ENCODE results near the gene EMX2. TPM values are rescaled to one million over a fixed set of nuclear protein-coding genes. Genes with fewer than 3 reads are reported as not detected.

The EMX2 gene
- total RNA-seq, 1 donor from 2014 or later, result not detected

- no peaks in the 10 kb centered on the region for H3K9me3 Mint-ChIP-seq (ENCODE audit: unreplicated experiment)
- peaks cover 23% of the 10 kb centered on the region for H3K27me3 Mint-ChIP-seq (ENCODE audit: unreplicated experiment)
- peak overlapping the region; percentile 66 for H3K4me3 Mint-ChIP-seq (ENCODE audit: unreplicated experiment)
- H3K4me1 Mint-ChIP-seq (ENCODE audit: unreplicated experiment), result peaks cover 30% of the 10 kb centered on the region
- no peak overlapping the region for H3K27ac Mint-ChIP-seq (ENCODE audit: unreplicated experiment)
- no peak for TF ChIP-seq CTCF (IDR thresholded peaks at IDR 0.05; ENCODE audit: unreplicated experiment)
- no peak for DNase-seq (ENCODE audit: low spot score)
- peaks cover 2% of the 10 kb centered on the region for H3K36me3 Mint-ChIP-seq (ENCODE audit: low read depth, unreplicated experiment)
Measured at GRCh38 chr10:117534321-117535297, 7.9 kb upstream of the EMX2 start.

- H3K9me3 Mint-ChIP-seq (ENCODE audit: unreplicated experiment), result no peaks in the 10 kb centered on the region
- TF ChIP-seq CTCF (IDR thresholded peaks at IDR 0.05; ENCODE audit: unreplicated experiment), result no peak
- peak; percentile 35 for DNase-seq (ENCODE audit: low spot score)
- no peak overlapping the region for H3K4me3 Mint-ChIP-seq (ENCODE audit: unreplicated experiment)
- no peak overlapping the region for H3K27ac Mint-ChIP-seq (ENCODE audit: unreplicated experiment)
- H3K4me1 Mint-ChIP-seq (ENCODE audit: unreplicated experiment), result peaks cover 25% of the 10 kb centered on the region
- peaks cover 2% of the 10 kb centered on the region for H3K36me3 Mint-ChIP-seq (ENCODE audit: low read depth, unreplicated experiment)
- peaks cover 23% of the 10 kb centered on the region for H3K27me3 Mint-ChIP-seq (ENCODE audit: unreplicated experiment)
Measured at GRCh38 chr10:117535298-117536071, 7.1 kb upstream of the EMX2 start.

- H3K27me3 Mint-ChIP-seq (ENCODE audit: unreplicated experiment), result peaks cover 25% of the 10 kb centered on the region
- DNase-seq (ENCODE audit: low spot score), result no peak
- H3K27ac Mint-ChIP-seq (ENCODE audit: unreplicated experiment), result no peak overlapping the region
- peaks cover 2% of the 10 kb centered on the region for H3K36me3 Mint-ChIP-seq (ENCODE audit: low read depth, unreplicated experiment)
- H3K9me3 Mint-ChIP-seq (ENCODE audit: unreplicated experiment), result no peaks in the 10 kb centered on the region
- H3K4me1 Mint-ChIP-seq (ENCODE audit: unreplicated experiment), result peaks cover 21% of the 10 kb centered on the region
- TF ChIP-seq CTCF (IDR thresholded peaks at IDR 0.05; ENCODE audit: unreplicated experiment), result no peak
- no peak overlapping the region for H3K4me3 Mint-ChIP-seq (ENCODE audit: unreplicated experiment)
Measured at GRCh38 chr10:117536072-117536865, 6.3 kb upstream of the EMX2 start.

- peaks cover 2% of the 10 kb centered on the region for H3K36me3 Mint-ChIP-seq (ENCODE audit: low read depth, unreplicated experiment)
- H3K4me1 Mint-ChIP-seq (ENCODE audit: unreplicated experiment), result peaks cover 24% of the 10 kb centered on the region
- peak; percentile 32 for DNase-seq (ENCODE audit: low spot score)
Measured at GRCh38 chr10:117536866-117537435, 5.6 kb upstream of the EMX2 start.

More at GRCh38 chr10:117536866-117537435, 5.6 kb upstream of the EMX2 start:
- H3K27me3 Mint-ChIP-seq (ENCODE audit: unreplicated experiment), result peaks cover 28% of the 10 kb centered on the region
- no peak overlapping the region for H3K27ac Mint-ChIP-seq (ENCODE audit: unreplicated experiment)
- H3K4me3 Mint-ChIP-seq (ENCODE audit: unreplicated experiment), result no peak overlapping the region
- TF ChIP-seq CTCF (IDR thresholded peaks at IDR 0.05; ENCODE audit: unreplicated experiment), result no peak
- H3K9me3 Mint-ChIP-seq (ENCODE audit: unreplicated experiment), result no peaks in the 10 kb centered on the region
